ENCODE results near the gene CYFIP2. TPM values are rescaled to one million over a fixed set of nuclear protein-coding genes. Genes with fewer than 3 reads are reported as not detected.

The CYFIP2 gene
- total RNA-seq, 6 experiments from 2014 or later, result 7.1 to 20.0 (median 9.7) TPM

DNA sequence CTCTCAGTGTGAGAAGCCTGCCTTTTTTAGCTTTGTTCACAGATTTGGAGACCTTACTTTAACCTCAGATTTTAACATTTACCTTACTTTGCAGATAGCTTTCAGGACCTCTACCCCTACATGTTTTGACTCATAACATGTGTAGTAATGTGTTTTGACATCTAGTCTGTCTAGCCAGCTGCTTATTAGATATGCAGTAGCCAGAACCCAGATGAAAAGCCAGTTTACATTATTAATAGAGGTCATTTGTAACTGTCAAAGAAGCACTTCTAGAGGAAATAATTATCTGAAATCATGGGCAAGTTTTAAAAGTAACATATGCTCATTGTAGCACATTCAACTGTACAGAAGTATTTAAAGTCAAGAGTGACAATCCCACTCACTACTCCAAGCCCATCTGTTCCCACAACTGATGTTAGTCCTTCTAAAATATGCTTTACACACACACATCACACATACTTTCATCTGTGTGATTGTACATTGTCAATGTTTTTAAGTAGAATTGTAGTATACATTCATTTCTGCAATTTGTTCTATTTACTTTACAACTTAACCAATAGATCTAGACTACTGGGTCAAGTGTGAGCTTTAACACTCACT is 122.3 kb downstream of the CYFIP2 start:
- peaks cover 1% of the 10 kb centered on the region; the same call in 1 of the 2 replicates for H3K27me3 Mint-ChIP-seq (ENCODE audit: insufficient read depth)
- peak overlapping the region; percentile 92 for H3K27ac Mint-ChIP-seq
- H3K9me3 Mint-ChIP-seq, result no peaks in the 10 kb centered on the region
- H3K4me1 Mint-ChIP-seq (ENCODE audit: low read depth), result peaks cover 77% of the 10 kb centered on the region
- peaks cover 16% of the 10 kb centered on the region for H3K36me3 Mint-ChIP-seq (ENCODE audit: low read depth)
- TF ChIP-seq, protein P1, sequence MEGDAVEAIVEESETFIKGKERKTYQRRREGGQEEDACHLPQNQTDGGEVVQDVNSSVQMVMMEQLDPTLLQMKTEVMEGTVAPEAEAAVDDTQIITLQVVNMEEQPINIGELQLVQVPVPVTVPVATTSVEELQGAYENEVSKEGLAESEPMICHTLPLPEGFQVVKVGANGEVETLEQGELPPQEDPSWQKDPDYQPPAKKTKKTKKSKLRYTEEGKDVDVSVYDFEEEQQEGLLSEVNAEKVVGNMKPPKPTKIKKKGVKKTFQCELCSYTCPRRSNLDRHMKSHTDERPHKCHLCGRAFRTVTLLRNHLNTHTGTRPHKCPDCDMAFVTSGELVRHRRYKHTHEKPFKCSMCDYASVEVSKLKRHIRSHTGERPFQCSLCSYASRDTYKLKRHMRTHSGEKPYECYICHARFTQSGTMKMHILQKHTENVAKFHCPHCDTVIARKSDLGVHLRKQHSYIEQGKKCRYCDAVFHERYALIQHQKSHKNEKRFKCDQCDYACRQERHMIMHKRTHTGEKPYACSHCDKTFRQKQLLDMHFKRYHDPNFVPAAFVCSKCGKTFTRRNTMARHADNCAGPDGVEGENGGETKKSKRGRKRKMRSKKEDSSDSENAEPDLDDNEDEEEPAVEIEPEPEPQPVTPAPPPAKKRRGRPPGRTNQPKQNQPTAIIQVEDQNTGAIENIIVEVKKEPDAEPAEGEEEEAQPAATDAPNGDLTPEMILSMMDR (IDR thresholded peaks at IDR 0.05), result no peak
- peak overlapping the region; percentile 10; the same call in 1 of the 2 replicates for H3K4me3 Mint-ChIP-seq
- DNase-seq, result no peak

DNA sequence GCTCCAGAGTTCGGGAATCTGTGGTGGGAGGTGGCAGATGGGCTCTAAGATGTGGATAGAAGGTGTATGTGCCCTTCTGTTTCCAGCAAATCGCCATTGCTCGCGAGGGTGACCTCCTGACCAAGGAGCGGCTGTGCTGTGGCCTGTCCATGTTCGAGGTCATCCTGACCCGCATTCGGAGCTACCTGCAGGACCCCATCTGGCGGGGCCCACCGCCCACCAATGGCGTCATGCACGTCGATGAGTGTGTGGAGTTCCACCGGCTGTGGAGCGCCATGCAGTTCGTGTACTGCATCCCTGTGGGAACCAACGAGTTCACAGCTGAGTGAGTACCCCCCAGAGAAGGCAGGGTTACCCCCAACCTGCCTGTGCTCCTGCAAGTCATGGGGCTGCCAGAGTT is 123.2 kb downstream of the CYFIP2 start:
- no peaks in the 10 kb centered on the region for H3K9me3 Mint-ChIP-seq
- H3K27me3 Mint-ChIP-seq (ENCODE audit: insufficient read depth), result peaks cover 1% of the 10 kb centered on the region; the same call in 1 of the 2 replicates
- H3K4me3 Mint-ChIP-seq, result no peak overlapping the region
- H3K27ac Mint-ChIP-seq, result no peak overlapping the region
- H3K36me3 Mint-ChIP-seq (ENCODE audit: low read depth), result peaks cover 17% of the 10 kb centered on the region
- peaks cover 77% of the 10 kb centered on the region for H3K4me1 Mint-ChIP-seq (ENCODE audit: low read depth)
- TF ChIP-seq, protein P1 (IDR thresholded peaks at IDR 0.05), result no peak
- DNase-seq, result no peak

DNA sequence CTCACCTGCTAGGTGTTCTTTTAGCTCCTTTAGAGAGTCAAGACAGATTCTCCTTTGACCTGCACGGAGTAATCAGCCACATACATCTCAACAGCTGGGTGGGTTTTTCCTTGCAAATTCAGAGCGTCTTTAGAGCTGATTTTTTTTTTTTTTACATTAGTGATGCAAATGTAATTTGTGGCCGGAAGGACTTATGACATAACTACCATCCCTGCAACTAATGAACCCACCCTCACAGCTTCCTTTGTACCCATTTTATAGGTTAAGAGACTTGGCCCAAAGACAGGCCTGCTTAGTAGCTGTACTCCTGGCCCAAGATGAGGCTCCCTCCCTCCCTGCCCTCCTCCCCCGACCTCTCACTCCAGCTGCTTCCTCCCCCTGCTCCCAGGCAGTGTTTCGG is 124.2 kb downstream of the CYFIP2 start:
- H3K4me1 Mint-ChIP-seq (ENCODE audit: low read depth), result peaks cover 71% of the 10 kb centered on the region

DNA sequence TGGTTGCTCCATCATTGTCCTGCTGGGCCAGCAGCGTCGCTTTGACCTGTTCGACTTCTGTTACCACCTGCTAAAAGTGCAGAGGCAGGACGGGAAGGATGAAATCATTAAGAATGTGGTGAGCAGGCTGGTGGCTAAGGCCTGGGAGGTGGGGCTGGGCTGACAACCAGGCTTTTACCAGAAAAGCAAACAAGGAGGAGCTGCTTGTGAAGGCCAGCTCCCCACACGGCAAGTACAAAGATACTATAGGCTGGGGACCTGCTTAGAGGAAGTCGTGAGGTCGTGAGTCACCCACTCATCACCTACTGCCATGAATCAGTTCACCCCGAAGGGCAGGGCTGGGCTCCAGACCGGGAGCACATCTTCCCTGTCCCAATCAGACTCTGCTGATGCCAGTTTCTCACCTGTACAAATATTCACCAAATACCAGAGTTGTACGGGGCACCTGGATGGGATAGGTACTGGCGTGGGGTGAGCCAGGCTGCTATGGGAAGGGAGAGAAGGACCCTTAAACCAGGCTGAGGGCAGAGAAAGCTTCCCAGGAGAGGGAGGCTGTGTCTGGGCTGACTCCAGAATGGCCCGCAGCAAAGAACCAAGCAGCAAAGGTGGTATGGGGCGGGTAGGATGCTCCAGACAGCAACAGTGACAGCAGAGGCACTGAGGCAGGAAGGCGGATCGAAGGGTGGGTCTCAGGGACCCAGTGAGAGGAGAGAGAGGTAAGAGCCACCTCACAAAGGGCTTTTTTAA is 124.8 kb downstream of the CYFIP2 start:
- H3K4me1 Mint-ChIP-seq (ENCODE audit: low read depth), result peaks cover 65% of the 10 kb centered on the region
- H3K4me3 Mint-ChIP-seq, result peak overlapping the region; percentile 59
- H3K27me3 Mint-ChIP-seq (ENCODE audit: insufficient read depth), result peaks cover 1% of the 10 kb centered on the region; the same call in 1 of the 2 replicates
- no peaks in the 10 kb centered on the region for H3K9me3 Mint-ChIP-seq
- peak; percentile 97 for DNase-seq
- peaks cover 15% of the 10 kb centered on the region for H3K36me3 Mint-ChIP-seq (ENCODE audit: low read depth)
- TF ChIP-seq, protein P1 (IDR thresholded peaks at IDR 0.05), result no peak
- peak overlapping the region; percentile 84 for H3K27ac Mint-ChIP-seq

More for the DNA sequence above, 124.2 kb downstream of the CYFIP2 start:
- Mint-ChIP-seq H3K9me3 (no peaks in the 10 kb centered on the region), H3K27me3 (ENCODE audit: insufficient read depth) (peaks cover 1% of the 10 kb centered on the region; the same call in 1 of the 2 replicates), H3K27ac (peak overlapping the region; percentile 84), H3K4me3 (peak overlapping the region; percentile 59), H3K36me3 (ENCODE audit: low read depth) (peaks cover 15% of the 10 kb centered on the region)
- no peak for DNase-seq
- TF ChIP-seq, protein P1 (IDR thresholded peaks at IDR 0.05), result no peak

DNA sequence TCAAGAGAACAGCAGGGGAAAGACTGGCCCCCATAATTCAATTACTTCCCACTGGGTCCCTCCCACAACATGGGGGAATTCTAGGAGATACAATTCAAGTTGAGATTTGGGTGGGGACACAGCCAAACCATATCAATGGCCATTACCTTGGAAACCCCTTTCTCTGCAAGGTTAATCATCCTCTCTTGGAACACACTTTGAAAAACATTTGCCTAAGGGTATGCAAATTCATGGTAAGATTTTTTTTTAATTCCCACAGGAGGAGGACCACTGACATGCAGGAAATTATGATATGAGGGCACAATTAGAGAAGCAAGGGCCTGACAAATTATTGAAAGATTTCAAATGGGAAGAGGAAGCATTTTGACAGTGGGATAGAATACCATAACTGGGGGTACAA is 132.4 kb downstream of the CYFIP2 start:
- TF ChIP-seq, protein P1 (IDR thresholded peaks at IDR 0.05), result no peak
- peaks cover 36% of the 10 kb centered on the region for H3K4me1 Mint-ChIP-seq (ENCODE audit: low read depth)
- H3K27ac Mint-ChIP-seq, result no peak overlapping the region
- no peak for DNase-seq
- H3K4me3 Mint-ChIP-seq, result no peak overlapping the region
- H3K9me3 Mint-ChIP-seq, result no peaks in the 10 kb centered on the region; the same call in 1 of the 2 replicates
- no peaks in the 10 kb centered on the region for H3K27me3 Mint-ChIP-seq (ENCODE audit: insufficient read depth)
- peaks cover 5% of the 10 kb centered on the region for H3K36me3 Mint-ChIP-seq (ENCODE audit: low read depth)

Data from HFFc6 (cell line).